Fibroblast of skin of left quadriceps (primary cell): Measurements from ENCODE around the gene RCOR2.

Experiments
- DNase-seq, 2 experiments: peaks; one replicate each; pipeline ENCODE4 v3.0.0-alpha.2; 2013; ENCODE audit warnings: low read depth in 2 of 2

RCOR2 gene

GRCh38 chr11:63922673-63923192 lies 5.8 kb upstream of the RCOR2 start:
- DNase-seq: no peak

GRCh38 chr11:63920939-63921417 lies 4.0 kb upstream of the RCOR2 start:
- no peak for DNase-seq

DNA sequence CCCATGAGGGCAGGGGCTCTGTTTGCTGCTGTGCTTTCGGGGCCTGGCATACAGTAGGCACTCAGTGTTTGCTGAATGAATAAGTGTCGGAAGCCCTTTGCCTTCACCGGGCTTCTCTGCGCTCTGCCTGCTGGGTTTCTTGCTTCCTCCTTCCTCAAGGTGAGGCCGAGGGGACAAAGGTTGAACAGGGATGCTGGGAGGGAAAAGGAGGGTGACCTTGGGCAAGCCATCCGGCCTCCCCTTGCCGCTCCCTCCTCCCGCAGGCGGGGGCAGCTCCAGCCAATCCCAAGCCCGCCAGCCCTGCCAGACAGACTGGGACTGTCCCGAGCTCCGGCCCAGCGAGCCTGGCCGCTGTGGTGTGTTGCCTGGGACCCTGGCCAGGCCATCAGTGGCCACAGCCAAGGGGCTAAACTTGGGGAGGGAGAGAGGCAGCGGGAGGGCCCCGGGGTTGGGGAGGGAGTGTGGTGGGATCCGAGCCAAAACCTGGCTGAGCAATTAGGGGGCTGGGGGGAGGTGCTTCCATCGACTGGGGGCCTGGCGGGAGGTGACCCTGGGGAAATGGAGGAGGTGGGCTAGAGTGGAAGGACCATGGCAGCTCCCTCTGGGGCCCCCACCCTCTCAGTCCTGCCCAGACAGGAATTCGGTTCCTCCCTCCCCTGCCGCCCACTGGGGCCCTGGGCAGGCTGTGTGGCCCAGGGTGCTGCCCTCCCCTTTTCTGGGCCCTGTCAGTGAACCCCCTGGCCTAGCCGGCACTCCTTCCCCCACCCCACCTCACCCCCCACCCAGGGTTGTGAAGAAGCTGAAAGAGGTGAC lies 3.4 kb upstream of the RCOR2 start:
- DNase-seq: no peak

- no peak for DNase-seq
These were observed 2.5 kb upstream of the RCOR2 start for GRCh38 chr11:63919267-63920125.

GRCh38 chr11:63918507-63919191 lies 1.7 kb upstream of the RCOR2 start:
- DNase-seq: no peak

DNA sequence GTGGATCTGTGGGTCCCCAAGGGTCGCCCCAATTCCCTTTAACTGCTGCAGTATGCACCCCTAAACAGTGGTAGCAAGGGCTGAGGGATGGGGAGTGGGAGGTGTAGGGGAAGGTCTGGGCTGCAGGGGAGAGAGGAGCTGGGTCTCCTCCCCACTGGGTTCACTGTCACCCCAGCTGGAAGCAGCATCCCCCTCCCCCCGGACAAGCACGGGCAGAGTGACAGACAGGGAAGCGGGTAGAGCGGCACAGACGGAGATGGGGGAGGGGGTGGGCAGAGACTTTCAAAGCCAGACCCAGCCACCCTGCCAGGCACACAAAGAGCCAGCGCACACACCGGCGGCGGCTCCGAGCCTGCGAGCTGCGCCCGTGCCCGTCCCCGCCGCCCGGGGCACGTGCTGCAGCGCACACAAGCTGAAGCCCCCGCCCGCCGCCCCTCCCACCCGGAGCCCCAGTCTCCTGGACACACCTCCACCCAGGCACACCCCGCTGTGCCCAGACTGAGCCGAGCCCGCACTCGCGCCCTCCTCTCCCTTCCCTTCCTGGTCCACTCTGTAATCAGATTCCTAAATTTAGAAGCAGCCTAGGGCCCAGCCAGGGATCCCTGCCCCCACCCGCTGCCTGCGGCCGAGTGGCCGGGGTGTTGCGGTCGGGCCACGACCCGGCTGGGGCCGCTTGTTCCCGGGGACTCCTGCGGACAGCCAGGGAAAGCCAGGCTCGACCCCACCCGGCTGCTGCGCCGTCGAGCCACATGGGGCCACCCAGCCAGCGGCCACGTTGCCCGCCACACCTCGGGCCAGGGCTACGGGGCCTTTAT lies 935 bp upstream of the RCOR2 start:
- DNase-seq: no peak

- DNase-seq: no peak
These were observed 765 bp downstream of the RCOR2 start for GRCh38 chr11:63915961-63916836.

DNA sequence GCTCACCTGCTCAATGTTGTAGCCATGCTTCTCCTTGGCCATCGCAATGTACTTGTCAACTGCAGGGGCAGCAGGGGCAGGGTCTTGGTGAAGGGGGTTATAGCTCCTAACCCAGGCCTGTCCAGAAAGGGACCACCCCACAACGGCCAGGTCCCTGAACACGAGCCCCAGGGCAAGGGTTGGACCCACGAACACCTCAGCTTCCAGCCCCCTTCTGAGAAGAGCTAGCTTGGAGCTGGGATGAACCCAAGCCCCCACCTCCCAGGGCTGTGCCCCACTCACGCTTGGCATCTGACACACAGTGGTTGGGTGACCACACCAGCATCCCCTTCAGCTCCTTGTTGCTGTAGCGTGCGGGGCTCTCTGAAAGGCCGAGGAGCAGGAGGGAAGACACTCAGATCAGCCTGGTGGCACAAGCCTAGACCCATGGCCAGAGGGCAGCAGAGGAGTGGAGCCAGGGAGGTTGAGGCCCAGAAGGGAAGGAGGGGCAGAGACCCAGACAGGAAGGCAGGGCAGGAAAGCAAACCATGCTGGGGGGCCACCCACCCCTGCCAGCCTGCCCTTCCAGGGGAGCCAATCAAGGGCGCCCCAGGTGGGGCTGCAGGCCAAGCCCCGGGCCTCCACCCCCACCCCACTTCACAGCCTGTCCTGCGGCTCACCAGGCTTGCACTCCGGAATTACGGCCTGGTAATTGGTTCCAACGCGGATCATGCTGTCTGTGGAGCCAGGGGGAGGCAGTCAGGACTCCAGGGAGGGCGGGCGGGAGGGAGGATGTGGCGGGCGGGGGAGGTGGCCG lies 1.9 kb downstream of the RCOR2 start:
- no peak for DNase-seq

- DNase-seq: no peak
These were observed 2.8 kb downstream of the RCOR2 start for GRCh38 chr11:63913866-63914830.

- DNase-seq: no peak
These were observed 4.3 kb downstream of the RCOR2 start for GRCh38 chr11:63912678-63913077.

DNA sequence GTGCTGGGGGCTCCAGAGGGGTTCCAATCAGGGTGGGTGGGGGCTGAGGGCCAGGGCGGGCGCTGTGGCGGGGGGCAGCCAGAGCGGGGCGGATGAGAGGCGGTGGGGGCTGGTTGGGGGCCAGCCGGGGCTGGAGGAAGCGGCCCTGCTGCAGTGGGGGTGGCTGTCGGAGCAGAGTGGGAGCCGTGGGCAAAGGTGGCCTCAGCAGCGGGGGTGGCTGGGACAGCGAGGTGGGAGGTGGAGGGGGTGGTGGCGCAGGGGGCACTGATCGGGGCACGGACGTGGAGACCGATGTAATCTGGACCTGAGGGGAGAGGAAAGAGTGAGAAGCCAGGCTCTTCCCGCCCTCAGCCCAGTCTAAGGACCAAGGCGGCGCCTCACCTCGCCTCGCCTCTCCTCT lies 5.1 kb downstream of the RCOR2 start:
- no peak for DNase-seq

- no peak for DNase-seq
These were observed 5.5 kb downstream of the RCOR2 start for GRCh38 chr11:63911440-63911839.

- no peak for DNase-seq
These were observed 6.3 kb downstream of the RCOR2 start for GRCh38 chr11:63910675-63911074.

- DNase-seq: no peak
These were observed 7.1 kb downstream of the RCOR2 start for GRCh38 chr11:63909591-63910506.

DNA sequence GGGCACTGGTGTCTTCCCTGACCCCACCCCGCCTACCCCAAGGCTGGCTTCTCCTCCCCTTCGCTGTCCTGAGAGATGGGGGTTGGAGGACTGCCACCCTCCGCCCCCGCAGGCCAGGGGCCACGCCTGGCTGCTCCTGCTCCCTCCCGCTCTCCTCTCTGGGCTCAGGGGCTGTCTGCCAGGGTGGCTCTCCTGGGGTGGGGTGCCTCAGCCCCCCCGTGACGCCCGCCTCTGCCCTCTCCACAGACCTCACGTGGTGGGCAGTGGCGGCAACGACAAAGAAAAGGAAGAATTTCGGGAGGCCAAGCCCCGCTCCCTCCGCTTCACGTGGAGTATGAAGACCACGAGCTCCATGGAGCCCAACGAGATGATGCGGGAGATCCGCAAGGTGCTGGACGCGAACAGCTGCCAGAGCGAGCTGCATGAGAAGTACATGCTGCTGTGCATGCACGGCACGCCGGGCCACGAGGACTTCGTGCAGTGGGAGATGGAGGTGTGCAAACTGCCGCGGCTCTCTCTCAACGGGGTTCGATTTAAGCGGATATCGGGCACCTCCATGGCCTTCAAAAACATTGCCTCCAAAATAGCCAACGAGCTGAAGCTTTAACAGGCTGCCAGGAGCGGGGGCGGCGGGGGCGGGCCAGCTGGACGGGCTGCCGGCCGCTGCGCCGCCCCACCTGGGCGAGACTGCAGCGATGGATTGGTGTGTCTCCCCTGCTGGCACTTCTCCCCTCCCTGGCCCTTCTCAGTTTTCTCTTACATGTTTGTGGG lies 8.1 kb downstream of the RCOR2 start:
- no peak for DNase-seq

GRCh38 chr11:63907808-63908530 lies 9.0 kb downstream of the RCOR2 start:
- no peak for DNase-seq
